NCI-H345 (cell line): Measurements from ENCODE around the gene DSCAM.

Experiments used
- DNase-seq: peaks from one replicate; lab custom pipeline; 2025; lab: John Stamatoyannopoulos, UW

The DSCAM gene

DNA sequence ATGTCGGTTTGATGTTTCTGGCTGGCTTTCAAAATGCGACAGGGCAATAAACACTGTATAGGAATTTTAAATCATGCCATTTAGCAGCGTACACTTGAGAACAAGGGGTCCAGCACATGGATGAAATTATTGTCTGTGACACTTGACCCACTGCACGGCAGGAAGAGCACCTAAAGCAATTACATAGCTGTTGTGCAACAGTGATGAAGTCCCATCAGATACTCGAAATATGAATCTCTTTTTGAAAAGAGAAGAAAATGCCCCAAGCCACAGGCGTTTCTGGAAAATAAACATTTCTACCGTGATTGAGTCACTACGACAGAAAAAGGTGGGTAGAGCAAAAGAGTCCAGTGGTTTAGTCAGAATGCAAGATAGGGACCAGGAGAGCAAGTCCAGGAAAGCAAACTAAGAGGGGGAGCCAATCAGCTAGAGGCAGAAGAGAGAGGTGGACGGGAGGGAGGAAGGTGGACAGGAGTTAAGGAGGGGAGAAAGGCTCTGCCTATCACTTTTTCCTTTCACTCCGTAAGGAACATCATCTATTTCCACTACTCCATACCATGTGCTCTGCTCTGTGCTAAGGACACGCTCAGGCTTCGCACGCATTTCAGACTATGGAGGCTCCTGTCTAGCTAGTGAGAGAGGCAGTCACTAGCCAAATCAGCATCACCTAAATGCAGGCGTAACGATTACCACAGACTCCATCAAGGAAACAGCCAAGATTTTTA is 6.4 kb downstream of the DSCAM start:
- no peak for DNase-seq

DNA sequence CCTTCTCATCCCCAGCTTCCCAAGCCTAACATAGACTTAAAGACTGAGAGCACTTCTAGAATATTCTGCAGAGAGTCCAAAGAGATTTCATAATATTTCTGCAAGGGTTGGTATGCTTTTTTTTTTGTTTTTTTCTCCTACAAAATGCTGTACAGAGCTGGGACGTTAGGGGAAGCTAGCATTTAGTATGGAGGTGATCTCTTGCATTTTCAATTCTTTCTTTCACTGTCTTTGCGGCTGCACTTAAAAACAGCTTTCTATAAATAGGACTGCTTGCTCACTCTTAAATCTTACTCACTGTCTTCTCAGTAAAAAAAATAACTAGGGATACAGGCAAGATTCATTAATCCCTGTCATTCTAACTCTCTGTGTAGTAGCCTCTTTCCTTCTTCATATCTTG is 7.4 kb downstream of the DSCAM start:
- no peak for DNase-seq

DNA sequence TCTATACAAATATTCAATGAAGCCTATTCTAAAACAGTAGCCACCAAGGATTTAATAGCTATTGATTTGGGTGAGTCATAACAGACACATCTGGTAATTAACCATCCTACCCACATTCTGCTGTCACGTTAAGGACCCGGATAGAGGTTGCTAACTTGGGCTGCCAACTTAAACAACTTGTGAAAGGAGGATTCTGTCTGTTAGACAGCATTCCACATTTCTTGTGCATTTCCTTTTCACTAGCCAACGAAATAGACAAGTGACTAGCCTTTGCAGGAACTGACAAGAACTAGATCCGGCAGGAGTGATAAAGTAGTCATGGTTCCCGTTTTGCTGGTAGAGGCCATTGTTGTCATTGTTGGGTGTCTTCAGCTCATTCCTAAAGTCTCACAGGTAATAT is 9.5 kb downstream of the DSCAM start:
- DNase-seq = no peak

DNA sequence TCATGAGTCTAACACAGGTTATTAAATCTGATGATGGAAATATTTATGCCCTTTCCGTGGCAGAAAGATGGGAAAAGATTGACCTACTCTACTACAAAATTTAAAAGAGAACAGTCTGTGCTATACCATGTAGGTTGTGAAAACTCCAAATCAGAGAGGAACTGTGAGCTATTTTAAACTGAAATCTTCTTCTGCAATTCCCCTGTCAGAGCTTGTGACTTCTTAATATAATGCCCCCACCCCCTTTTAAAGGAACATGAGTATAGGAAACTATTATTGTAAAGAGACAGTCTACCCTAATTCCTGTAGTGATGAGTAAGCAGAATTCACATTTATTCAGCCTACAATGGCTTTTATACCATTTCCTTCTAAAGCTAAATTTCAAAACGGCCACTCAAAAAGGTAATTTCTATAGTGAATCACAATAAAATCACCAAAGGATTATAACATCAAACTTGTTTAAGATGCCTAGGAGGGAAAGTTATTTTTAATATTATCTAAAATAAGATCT is 11.7 kb downstream of the DSCAM start:
- no peak for DNase-seq

DNA sequence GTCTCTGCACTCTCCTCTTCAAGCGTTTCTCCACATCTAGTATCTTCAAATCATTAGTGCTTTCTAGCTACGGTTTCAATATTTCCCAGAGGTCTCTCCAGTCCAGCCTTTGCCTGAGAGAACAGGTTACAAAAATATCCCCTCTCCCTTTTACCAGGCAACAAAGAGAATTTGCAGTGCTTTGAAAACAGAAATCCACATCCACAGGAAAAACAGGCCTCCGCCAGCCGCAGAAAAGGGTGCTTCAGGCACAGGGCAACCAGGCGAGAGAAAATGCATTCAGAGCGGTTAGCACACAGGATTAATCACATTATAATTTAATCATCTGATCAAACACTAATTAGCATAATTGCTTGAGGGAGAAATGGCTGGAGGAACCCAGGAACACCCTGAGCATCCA is 13.8 kb downstream of the DSCAM start:
- no peak for DNase-seq

DNA sequence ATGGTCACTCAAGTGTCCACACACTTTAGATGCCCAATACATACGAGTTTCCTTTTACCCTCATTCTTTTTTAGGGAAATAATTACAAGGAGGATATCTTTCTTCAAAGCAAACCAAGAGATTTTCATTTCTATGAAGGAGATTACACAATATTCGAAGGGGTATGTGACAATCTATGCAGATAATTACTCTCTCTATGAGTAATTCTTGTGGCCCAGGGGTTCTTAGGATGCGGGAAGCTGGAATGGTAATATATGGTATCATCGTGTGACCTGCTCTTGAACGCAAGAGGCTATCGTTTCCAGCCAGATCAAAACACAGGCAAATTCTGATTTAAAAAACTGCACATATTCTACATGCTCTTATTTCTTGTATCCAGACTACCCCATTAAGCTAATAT is 14.6 kb downstream of the DSCAM start:
- DNase-seq = no peak

DNA sequence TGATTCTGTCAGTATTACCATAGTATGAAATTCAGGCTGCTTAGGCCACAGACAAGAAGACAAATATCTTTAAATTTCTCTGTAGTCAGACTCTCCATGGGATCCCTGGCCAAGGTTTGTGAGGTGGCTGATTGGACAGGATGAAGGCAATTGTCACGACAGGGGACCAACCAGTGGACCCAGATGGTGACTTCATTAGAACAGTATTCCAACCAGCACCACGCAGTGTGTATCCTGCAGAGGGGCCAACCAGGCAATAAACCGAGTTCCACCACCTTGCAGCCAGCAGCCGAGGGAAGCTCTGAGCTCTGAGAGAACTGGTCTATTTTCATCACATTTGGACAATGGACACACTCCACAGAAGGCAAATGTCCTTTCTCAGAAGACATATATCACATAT is 16.1 kb downstream of the DSCAM start:
- DNase-seq = no peak

DNA sequence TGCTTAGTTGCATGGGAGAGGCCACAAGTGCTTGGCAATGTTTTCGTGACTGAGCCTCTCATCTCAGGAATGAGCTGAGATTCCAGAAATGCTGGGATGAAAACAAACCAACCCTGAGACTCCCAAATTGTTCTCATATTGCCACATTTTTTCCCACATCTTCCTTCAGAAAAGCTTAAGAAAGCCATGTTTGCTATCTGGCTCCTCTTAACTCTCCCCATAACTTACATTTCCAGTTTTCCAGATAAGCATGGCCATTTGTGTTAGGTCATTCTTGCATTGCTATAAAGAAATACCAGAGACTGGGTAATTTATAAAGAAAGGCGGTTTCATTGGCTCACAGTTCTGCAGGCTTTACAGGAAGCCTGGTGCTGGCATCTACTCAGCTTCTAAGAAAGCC is 17.2 kb downstream of the DSCAM start:
- DNase-seq = no peak

DNA sequence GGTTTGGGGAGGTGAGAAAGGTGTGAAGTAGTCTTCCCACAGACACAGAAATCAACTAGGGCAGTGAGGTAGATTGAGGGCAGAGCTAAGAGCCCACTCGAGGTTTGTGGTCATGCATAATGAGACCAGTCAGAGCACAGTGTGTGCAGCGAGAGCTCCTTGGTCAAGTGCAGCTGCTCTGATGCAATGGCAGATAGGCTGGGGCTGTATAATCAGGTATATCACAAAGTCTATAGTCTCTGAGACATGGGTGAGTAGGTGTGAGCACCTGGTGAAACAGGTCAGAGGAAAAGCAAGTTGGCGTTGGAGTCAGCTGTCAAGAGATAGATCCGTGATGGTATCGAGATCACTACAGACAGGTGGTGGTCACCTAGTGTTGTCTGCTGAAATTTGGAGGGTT is 17.6 kb downstream of the DSCAM start:
- DNase-seq = no peak

DNA sequence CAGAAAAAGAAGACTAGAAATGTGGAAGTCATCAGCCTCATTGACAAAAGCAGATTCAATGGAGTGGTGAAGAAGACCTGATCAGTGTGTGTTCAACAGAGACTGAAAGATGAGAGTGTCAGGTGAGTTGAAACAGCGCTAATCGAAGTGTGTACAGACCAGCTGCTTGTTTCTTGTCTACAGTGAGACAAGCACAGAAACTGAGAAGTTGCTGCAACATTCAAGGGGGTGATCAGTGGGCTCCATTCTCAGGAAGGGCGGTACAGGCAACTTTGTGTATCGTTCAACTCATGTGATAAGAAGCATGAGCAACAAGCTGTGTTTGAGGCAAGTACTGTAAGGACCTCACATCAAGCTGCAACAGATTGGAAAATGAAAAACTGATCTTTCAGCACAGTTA is 19.4 kb downstream of the DSCAM start:
- DNase-seq = no peak

DNA sequence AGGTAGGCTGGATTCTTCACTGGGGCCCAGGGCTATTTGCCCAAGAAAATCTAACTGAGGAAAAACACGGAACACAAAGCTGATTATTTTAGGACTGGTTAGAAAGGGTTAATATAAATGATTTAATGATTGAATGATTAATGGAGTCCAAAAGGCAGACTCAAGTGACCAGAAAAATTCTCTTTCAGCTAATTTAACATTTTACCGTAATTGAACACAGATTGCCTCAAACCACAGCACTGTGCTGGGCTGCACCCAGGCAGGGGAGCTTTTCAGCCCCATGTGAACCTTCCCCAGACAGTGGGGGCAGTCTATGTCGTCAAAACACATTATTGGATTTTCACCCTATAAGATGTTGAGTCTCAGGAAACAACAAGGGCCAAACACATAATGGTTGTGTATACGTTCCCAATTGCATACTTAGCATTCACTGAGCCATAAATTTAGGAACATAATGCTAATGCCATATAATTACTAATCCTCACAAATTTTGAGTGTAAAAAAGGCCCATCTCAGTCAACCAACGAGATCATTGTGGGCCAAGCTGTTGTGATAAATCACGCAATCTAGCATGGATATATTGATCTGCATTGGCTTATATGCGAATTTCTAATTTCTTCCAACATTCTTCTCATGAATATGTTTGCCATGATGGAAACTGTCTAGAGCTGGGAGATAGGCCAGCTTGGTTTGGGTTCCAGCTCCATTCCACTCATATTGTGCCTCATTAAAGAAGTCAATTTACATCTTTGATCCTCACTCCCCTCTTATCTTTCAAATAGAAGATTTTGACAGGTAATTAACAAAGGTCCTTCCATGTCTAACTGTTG is 27.7 kb downstream of the DSCAM start:
- no peak for DNase-seq

DNA sequence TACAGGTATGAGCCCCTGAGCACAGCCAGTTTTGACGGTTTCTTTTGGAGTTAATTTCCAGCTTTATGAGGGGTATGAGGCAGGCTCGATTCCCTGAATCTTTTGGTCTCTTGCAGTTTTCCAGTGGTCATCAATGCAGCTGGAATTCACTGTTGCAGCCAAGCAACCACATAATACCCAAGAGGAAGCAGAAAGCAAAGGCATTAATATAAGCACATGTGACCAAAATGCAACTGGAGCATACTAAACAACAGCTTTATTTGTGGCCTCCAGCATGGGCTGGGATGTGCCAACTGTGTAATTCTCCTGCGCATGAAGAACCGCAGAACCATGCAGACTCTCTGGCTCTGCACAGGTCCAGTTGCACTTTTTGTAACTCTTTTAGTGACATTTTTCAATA is 33.0 kb downstream of the DSCAM start:
- DNase-seq = no peak

DNA sequence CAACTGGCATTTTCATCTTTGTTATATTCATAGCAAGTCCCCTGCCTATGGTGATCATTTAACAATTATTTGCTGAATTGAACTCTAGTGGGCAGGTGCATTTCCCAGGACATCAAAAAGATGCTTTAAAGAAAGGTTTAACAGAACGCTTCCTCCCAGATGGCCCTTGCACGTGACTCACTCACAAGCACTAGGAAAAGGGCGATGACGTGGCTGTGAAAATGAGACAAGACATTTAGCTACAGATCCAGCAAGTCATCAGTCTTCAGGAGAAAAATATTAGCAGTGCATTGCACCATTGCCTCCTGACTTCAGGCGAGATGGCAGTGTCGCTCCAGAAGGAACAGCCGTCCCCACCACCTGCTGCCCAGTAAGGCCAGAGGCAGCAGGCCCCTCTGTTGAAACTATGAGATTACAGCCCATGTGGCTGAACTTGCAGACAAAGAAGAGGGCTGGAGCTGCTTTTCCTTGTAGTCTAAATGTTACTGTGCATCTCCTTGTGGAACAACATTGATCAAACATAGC is 37.2 kb downstream of the DSCAM start:
- DNase-seq = no peak

DNA sequence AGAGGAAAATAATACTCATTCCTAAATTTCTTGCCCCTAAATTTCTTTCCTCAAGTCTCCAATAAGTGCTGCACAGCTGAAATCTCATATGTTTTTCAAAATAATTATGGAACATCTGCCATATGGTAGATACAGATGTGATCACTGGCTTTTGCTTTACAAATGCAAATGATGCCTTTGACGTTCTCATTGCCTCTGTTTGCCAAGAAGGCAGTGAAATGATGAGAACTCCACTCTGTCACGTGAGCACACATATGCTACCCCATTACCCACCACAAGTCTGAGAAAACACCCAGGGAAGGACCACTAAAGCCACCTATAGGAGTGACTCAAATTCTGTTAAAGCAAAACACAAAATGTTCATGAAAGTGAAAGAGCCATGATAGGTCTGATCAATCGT is 43.9 kb downstream of the DSCAM start:
- no peak for DNase-seq

DNA sequence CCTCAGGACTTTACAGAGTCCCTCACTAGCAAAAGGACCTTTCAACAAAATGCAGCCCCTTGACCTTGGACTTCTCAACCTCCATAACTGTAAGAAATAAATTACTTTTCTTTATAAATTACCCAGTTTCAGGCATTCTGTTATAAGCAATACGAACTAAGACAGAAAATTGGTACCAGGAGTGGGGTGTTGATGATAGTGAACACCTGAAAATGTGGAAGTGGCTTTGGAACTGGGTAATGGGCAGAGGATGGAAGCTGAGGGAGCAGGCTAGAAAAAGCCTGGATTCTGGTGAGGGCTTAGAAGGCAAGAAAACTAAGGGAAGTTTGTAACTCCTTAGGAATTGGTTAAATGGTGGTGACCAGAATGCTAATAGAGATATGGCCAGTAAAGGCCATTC is 46.8 kb downstream of the DSCAM start:
- DNase-seq = no peak

DNA sequence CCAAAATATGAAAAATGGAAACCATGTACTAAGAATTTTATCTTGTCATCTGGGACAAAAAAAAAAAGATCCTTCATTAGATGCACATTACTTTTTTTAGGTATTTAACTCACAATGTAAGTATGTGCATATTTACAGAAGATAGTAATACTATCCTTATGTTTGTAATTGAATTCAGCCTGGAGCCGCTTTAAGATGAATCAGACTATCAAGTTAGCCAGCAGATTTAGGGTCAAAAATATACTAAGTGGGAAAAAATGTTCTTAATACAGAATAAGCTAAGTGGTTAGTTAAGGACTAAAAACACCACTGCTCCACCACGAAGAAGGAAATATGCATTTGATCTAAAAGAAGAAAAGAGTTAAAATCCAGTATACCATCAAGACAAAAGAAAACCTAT is 49.1 kb downstream of the DSCAM start:
- no peak for DNase-seq

DNA sequence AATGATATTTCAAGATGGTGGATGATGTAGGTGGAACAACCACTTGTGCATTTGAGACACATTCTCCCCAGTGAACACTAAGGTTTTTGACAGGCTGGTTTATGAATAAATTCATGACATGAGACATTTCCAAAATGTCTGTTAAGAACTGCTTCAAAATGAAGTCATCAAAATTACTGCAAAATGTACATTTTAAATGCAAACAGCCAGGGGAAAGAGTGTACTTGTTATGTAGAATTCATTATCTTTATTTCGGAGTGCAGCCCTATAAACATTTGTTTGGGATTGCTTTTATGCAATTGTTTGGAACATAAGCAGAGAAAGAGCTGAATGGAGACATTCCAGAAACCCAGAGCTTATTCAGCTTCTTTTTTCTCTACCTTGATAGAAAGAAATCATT is 49.5 kb downstream of the DSCAM start:
- no peak for DNase-seq

DNA sequence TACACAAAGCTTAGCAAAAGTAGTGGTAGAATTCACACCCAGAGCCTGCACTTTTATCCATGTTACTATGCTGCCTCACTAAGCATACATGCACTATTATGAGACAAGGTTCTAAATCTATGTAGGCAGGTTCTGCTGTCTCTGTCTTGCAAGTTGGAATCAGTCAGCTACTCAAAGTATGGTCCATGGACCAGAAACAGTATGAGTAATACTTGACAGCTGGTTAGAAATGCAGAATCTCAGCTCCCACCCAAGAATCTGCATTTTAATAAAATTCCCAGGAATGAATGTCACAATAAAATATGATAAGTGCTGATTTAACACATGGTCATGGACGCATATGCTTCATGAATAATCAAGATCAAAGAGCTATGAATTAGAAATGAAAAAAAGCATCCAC is 50.5 kb downstream of the DSCAM start:
- DNase-seq = no peak

DNA sequence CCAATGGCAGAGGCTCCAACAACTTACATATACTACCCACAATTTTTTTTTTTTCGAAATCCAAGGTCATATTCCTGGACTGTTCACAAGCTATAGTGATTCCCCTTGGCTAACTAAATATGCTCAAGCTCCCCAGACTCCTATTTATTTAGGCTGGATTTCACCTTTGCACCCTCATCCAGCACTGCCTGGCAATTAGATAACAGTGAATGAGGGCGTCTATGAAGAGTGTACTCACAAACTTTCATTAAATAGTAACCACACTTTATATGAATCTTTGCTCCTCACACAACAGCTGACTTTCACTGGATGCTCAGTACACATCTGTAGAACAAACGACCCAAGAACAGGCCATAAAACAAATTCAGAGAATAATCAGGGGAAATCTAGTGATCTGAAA is 51.6 kb downstream of the DSCAM start:
- DNase-seq = no peak

DNA sequence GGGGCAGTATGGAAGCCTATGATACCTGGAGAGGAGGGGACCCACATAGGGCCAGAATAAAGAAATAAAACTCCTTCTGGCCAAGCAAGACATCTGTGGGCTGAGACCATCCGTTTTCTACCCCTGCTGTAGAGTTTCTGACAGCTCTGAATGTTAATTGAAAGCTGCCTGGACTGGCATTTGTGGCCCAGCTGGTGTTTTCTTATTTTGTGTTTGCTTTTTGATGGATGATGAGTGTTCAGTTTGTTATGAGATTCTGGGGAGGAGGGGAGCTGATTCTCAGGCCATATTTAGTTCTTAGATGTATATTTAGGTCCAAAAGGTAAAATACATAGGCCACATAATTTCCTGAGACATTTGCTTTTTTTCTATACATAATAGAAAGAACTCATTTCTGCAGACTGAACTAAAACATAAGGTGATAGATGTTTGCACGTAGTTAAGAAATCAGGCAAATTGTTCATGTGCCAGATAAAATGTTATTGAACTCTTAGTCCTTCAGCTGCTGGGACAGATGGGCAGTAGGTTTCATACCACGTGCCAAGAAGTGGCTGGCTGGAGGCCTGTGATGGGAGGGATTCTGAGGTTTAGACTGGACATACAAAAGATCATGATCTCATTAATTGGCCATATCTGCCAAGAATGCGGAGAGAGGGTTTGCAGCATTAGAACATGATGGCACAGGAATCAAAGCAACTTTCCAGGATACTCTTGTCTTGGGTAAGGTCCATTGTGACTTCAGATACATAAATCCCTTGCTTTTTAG is 54.1 kb downstream of the DSCAM start:
- no peak for DNase-seq

DNA sequence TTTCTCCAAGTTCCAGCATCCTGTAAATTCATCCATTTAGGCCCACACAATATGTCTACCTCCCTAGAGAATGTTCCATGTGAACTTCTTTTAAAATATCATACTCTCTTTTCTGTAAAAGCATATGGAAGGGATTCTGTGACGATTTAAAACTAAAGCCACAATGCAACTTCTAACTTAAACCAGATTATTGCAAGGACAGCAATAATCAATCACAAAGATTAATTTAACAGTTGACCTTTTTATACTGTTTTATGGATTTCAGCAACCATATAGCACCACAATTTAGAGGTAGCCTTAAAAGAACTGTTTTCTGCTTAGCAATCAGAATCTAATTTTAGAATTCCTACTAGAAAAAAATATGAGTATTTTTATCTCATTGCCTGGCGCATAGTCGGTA is 58.3 kb downstream of the DSCAM start:
- DNase-seq = no peak

DNA sequence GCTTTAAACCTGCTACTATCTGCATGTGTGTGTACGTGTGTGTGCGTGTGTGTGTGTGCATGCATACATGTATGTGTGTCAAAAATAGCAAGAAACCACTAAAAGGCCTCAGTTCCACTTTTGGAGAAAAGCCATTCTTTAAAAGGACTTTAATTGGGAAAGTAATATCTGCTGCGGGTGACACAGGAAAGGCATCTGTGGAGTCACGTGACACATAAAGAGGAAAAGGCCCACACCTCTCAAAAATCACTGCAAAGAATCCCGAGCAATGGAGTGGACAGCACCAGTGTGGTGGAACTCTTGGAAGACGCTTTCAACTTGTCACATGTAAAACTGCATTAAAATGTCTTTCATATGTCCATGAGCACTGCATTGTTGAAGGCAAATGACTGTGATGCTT is 63.6 kb downstream of the DSCAM start:
- DNase-seq = no peak
